HFF-Myc (cell line): ENCODE measurements around the gene SNX18.

Experiments used
- DNase-seq: peaks from one replicate; pipeline ENCODE4 v3.0.0-alpha.2; 2011; ENCODE audit warnings: low read depth; ENCODE audit errors: extremely low read depth
- H3K4me3 ChIP-seq: replicated peaks from 2 replicates; pipeline ENCODE4 v1.5.1; 2011; ENCODE audit warnings: low read depth, mild to moderate bottlenecking, control low read depth, low read length
- CTCF ChIP-seq: IDR thresholded peaks from 2 replicates; pipeline ENCODE4 v1.5.1; 2012; ENCODE audit warnings: mild to moderate bottlenecking, low read depth, low read length, control low read depth; ENCODE audit errors: missing control alignments

SNX18 gene

GRCh38 chr5:54586336-54586735, 68.8 kb downstream of the SNX18 start:
- TF ChIP-seq CTCF, result no peak

DNA sequence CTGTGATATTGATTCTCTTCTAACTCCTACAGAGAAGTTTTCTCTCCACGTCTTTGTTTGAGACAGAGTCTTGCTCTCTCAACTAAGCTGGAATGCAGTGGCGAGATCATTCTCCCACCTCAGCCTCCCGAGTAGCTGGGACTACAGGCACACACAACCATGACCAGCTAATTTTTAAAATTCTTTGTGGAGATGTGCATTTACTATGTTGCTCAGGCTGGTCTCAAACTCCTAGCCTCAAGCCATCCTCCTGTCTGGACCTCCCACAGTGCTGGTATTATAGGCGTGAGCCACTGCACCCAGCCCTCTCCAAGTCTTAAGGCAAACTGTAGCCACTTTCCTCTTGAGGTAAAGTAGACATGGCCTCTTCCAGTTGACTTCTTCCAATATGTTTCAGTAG, 72.2 kb downstream of the SNX18 start:
- no peak overlapping the region for H3K4me3 ChIP-seq
- DNase-seq, result no peak
- no peak for TF ChIP-seq CTCF

More at GRCh38 chr5:54586336-54586735, 68.8 kb downstream of the SNX18 start:
- no peak for DNase-seq
- H3K4me3 ChIP-seq, result no peak overlapping the region

DNA sequence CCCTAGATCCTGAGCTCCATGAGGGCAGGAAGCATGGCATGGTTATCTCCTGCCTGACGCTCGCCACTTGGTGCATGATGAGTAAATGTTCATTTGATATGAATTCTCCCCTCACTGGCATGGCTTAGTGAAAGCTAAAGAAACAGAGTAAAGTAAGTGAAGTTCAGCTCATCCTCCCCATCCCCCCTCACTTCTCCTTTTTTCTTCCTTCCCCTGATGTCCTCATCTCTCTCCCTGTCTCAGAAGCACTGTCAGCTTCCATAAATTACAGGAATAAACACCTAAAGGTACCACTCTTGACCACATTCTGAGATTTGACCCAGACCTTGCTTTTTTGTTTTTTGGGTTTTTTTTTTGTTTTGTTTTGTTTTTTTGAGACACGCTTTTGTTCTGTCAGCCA, 73.3 kb downstream of the SNX18 start:
- no peak for DNase-seq
- TF ChIP-seq CTCF, result no peak
- no peak overlapping the region for H3K4me3 ChIP-seq

DNA sequence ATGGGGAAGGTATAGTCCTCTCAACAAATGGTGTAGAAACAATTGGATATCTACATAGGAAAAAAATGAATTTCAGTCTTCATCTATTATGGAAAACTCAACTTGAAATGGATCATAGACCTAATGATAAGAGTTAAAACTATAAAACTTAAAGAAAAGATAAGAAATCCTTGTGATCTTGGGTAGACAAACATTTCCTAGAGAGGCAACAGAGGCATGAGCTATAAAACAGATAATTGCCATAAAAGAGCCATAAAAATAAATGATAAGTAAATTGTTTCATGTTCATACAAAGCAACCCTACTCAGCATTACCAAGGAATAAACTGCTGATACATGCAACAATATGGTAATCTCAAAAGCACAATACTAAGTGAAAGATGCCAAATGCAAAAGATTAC, 76.2 kb downstream of the SNX18 start:
- TF ChIP-seq CTCF, result no peak
- no peak for DNase-seq
- H3K4me3 ChIP-seq, result no peak overlapping the region

DNA sequence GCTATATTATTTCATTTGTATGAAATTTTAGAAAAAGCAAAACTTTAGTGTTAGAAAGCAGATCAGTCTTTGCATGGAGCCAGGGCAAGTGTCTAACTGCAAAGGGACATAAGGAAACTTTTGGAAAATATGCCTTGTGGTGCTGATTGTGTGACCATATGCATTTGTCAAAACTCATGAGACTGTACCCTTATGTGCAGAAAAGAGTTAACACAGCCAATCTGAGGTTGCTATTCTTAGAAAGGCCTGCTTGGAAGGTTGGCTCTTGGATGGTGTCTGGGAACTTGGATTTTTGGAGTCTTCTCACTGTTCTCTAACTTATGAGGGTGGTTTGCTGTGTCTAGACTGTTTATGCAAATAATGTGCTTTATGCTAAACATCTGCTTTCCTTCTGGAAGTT, 76.6 kb downstream of the SNX18 start:
- no peak for TF ChIP-seq CTCF
- no peak for DNase-seq
- H3K4me3 ChIP-seq, result no peak overlapping the region

GRCh38 chr5:54595721-54596120, 78.2 kb downstream of the SNX18 start:
- no peak for DNase-seq
- H3K4me3 ChIP-seq, result no peak overlapping the region
- TF ChIP-seq CTCF, result no peak
